GM20000 (cell line): ENCODE measurements around the gene LIN37.

Experiments
- DNase-seq: peaks from one replicate; pipeline ENCODE4 v3.0.0; 2012; ENCODE audit warnings: low spot score
- TF ChIP-seq, protein P1 (sequence below): IDR thresholded peaks from 2 replicates; pipeline ENCODE4 v1.5.1; 2012; ENCODE audit warnings: mild to moderate bottlenecking, control low read depth; ENCODE audit errors: extremely low read depth, missing control alignments

LIN37 gene

DNA sequence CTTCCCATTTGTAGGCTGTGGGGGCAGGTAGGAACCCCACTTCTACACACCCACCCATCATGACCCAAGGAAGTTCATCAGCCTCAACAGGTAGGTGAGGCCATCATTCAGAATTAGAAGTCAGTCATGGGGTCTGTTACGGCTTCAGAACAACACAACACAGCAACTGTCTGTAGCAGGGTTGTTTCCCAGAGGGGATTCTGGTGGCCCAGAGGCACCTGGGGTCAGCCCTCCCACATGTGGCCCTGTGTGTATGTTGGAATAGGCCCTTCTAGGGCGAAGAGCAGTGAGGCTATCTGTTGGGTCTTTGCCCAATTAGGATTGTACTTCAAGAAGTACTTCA lies 9.5 kb upstream of the LIN37 start:
- TF ChIP-seq, protein P1, sequence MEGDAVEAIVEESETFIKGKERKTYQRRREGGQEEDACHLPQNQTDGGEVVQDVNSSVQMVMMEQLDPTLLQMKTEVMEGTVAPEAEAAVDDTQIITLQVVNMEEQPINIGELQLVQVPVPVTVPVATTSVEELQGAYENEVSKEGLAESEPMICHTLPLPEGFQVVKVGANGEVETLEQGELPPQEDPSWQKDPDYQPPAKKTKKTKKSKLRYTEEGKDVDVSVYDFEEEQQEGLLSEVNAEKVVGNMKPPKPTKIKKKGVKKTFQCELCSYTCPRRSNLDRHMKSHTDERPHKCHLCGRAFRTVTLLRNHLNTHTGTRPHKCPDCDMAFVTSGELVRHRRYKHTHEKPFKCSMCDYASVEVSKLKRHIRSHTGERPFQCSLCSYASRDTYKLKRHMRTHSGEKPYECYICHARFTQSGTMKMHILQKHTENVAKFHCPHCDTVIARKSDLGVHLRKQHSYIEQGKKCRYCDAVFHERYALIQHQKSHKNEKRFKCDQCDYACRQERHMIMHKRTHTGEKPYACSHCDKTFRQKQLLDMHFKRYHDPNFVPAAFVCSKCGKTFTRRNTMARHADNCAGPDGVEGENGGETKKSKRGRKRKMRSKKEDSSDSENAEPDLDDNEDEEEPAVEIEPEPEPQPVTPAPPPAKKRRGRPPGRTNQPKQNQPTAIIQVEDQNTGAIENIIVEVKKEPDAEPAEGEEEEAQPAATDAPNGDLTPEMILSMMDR: no peak
- no peak for DNase-seq

DNA sequence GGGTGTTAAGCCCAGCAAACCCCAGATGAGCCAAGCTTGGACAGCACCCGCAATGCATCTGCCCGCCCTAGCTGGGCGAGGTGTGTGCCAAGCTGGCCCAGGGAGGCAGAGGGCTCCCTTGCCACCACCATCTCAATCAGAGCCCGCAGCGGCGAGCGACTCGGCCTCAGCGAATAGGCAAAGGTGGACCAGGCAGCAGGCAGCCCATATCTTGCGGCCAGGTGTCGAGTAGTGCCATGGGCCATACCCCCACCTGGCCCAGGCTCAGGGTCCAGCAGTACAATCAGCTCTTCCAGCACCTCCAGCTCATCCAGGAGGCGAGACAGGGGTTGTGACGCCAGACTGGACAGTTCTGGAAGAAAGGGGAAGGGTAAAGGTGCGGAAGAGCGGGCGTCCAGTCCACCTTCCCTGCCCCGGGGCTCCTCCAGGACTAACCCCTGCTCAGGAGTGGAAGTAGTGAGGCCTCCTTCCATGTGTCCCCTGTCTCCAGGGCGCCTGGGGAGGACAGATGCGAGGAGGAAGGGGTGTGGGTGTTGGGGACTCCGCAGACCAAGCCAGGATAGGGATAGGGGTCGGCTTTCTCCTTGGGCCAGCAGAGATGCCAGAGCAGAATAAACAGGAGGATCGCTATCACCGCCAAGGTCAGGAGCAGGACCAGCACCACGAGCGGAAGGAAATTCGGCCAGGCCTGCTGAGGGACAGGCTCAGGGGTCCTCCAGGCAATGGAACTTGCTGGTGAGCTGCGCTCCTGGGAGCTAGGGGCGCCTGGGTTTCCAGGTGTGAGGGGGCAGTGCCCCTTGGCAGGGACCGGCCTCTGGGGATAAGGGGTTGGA lies 8.9 kb upstream of the LIN37 start:
- TF ChIP-seq, protein P1: no peak
- DNase-seq: no peak

DNA sequence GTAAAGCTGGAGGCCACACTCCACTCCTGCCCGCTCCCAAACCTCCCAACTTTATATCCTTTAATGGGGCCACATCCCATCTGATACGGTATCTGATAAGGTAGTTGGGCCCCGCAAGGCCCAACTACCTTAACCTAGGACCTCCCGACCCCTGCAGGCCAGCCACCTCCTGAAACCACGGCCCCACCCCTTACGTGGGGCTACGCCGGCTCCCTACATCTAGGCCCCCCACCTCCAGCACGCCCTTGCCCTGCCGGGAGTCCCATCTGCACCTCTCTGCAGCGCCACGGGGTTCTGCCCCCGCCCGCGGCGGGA lies 8.3 kb upstream of the LIN37 start:
- DNase-seq: no peak
- TF ChIP-seq, protein P1: no peak

DNA sequence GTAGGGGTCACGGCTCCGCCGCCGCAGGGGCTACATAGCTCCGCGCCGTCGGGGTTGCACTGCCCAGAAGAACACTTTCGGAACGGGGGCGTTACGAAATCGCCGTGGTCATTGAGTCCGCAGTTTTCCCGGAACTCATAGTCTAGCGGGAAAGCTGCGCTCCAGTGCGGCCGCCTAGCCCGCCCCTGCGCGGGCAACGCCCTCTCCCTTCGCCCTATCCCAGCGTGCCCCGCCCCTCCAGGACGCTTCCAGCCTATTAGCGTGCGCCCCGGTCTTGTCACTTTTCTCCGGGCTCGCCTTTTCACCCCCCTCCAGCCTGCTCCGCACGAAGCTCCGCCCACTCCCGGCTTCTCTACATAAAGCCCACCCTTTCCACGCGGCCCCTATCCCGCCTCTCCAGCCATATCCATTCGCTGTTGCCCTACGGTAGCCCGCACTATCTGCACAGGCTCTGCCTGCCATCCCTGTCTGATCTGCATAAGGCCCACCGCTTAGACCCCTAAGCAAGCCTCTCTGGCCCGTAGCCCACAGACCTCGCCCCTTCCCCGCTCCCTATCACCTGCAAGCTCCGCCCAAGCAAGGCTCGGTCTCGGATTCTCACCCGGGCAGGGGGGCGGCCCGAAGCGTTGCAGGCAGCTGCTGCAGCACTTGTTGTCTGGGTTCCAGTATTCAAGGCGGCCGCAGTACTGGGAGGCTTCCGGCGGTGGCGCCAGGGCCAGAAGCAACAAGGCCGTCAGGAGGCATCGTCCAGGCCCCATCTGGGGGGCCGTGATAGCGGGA lies 7.8 kb upstream of the LIN37 start:
- DNase-seq: peak; percentile 98
- TF ChIP-seq, protein P1: peak; percentile 3

DNA sequence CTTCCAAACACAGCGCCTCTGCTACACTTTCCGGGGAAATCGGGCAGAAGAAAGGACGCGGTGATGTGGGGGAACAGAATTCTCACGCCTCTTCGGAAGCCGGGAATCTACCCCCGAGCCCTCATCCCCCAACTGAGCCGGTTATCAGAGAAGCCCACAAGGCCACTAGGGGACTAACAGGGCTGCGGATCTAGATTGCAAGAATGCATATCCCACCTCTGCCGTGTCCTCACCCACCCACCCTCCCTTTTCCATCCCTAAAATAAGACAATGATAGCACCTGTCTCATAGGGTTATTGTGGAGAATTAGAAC lies 7.2 kb upstream of the LIN37 start:
- no peak for DNase-seq
- TF ChIP-seq, protein P1: no peak

DNA sequence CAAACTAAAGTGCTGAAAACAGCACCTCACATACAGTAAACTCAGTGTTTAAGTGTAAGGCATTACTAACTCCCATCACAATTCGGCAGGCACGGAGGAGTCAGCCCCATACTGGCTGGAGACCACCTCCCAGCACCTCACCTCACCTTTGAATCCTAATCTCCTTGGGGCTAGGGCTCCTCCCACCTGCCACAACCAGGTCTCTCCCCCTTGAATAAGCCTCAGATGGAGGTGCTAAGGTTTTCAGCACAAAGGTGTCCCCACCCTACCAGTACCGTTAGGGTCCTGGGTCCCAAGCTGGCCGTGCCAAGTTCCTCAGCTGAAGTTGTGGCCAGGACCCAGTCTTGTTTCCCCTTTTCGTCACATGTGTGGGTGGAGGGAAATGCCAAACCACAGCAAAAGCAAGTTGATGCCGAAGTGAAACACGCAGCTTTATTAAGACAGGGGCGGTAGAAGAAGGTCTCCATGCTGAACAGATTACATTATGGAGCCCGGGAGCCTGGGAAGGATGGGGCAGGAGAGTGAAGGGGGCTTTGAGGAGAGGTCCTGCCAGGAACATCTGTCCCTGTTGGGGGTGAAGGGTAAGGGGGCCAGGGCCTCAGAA lies 6.2 kb upstream of the LIN37 start, which contains the start of gene IGFLR1:
IGFLR1 (minus strand) TSS at position 332 of the 604 bp plus-strand sequence. CDS start 1,272 bp downstream, outside the sequence.
- TF ChIP-seq, protein P1: no peak
- DNase-seq: peak; percentile 74
